Astrocyte (in vitro differentiated cells and primary cell): ENCODE data around the gene CLIP2. TPM values are rescaled to one million over a fixed set of nuclear protein-coding genes. Genes with fewer than 3 reads are reported as not detected.

ENCODE experiments used
- DNase-seq: peaks from one replicate; pipeline ENCODE4 v3.0.0-alpha.2; 2010; ENCODE audit warnings: low read depth
- FAIRE-seq: peaks from 2 replicates; lab custom pipeline; 2011; peaks lifted over from hg19 to GRCh38; lab: Jason Lieb, UNC
- H2AFZ ChIP-seq: 2 replicates; pipeline ENCODE4 v1.6.0; 2012; ENCODE audit warnings: low read depth, low read length, inconsistent platforms
- H3K27ac ChIP-seq: 2 replicates; pipeline ENCODE4 v1.5.1; 2011; ENCODE audit warnings: low read depth, low read length, inconsistent platforms
- H3K27me3 ChIP-seq: 2 replicates; pipeline ENCODE4 v1.6.0; 2011; ENCODE audit warnings: low read length, inconsistent platforms; ENCODE audit not compliant: insufficient read depth
- H3K36me3 ChIP-seq: 2 replicates; pipeline ENCODE4 v1.5.1; 2011; ENCODE audit warnings: low read length, inconsistent platforms; ENCODE audit not compliant: insufficient read depth
- H3K4me1 ChIP-seq: 2 replicates; pipeline ENCODE4 v1.5.1; 2011; ENCODE audit warnings: low read length, inconsistent platforms; ENCODE audit not compliant: insufficient read depth
- H3K4me2 ChIP-seq: 2 replicates; pipeline ENCODE4 v1.6.0; 2012; ENCODE audit warnings: low read length, inconsistent platforms
- H3K4me3 ChIP-seq: 2 replicates; pipeline ENCODE4 v1.5.1; 2011; ENCODE audit warnings: low read depth, mild to moderate bottlenecking, low read length, inconsistent platforms; ENCODE audit not compliant: insufficient read depth
- H3K79me2 ChIP-seq: 2 replicates; pipeline ENCODE4 v1.6.0; 2012; ENCODE audit warnings: mild to moderate bottlenecking, low read length, inconsistent platforms; ENCODE audit not compliant: insufficient read depth
- H3K9ac ChIP-seq: 2 replicates; pipeline ENCODE4 v1.6.0; 2012; ENCODE audit warnings: mild to moderate bottlenecking, low read length, inconsistent platforms
- H3K9me3 ChIP-seq: 2 replicates; pipeline ENCODE4 v1.5.1; 2012; ENCODE audit warnings: low read depth, mild to moderate bottlenecking, low read length, inconsistent platforms; ENCODE audit not compliant: insufficient read depth
- H4K20me1 ChIP-seq: 2 replicates; pipeline ENCODE4 v1.6.0; 2012; ENCODE audit warnings: low read length, inconsistent platforms; ENCODE audit not compliant: insufficient read depth
- H3K27ac Mint-ChIP-seq: one replicate; pipeline ENCODE4 v1.8.0; 2021; ENCODE audit warnings: mild to moderate bottlenecking, mixed read lengths; ENCODE audit not compliant: unreplicated experiment
- H3K27me3 Mint-ChIP-seq: one replicate; pipeline ENCODE4 v1.8.0; 2021; ENCODE audit warnings: low read depth, mixed read lengths; ENCODE audit not compliant: unreplicated experiment
- H3K36me3 Mint-ChIP-seq: one replicate; pipeline ENCODE4 v1.8.0; 2021; ENCODE audit warnings: low read depth, mixed read lengths; ENCODE audit not compliant: unreplicated experiment
- H3K4me1 Mint-ChIP-seq: one replicate; pipeline ENCODE4 v1.8.0; 2021; ENCODE audit warnings: low read depth, mixed read lengths; ENCODE audit not compliant: unreplicated experiment
- H3K4me3 Mint-ChIP-seq: one replicate; pipeline ENCODE4 v1.8.0; 2021; ENCODE audit warnings: mild to moderate bottlenecking, moderate library complexity, mixed read lengths; ENCODE audit not compliant: unreplicated experiment
- H3K9me3 Mint-ChIP-seq: one replicate; pipeline ENCODE4 v1.8.0; 2021; ENCODE audit warnings: mild to moderate bottlenecking, mixed read lengths; ENCODE audit not compliant: unreplicated experiment
- CTCF ChIP-seq: IDR thresholded peaks from 2 replicates; pipeline ENCODE4 v1.5.1; 2011; ENCODE audit warnings: low read depth, mild to moderate bottlenecking, inconsistent platforms, low read length, moderate library complexity; ENCODE audit not compliant: insufficient read depth
- EZH2 ChIP-seq: IDR thresholded peaks from 2 replicates; pipeline ENCODE4 v1.6.1; 2012; ENCODE audit warnings: mild to moderate bottlenecking, low read length, inconsistent platforms; ENCODE audit not compliant: insufficient read depth
- total RNA-seq: library from RNA; stranded (reverse); gene quantifications from 2 replicates; pipeline ENCODE4 v1.2.1, GENCODE V29; 2021

The CLIP2 gene
- total RNA-seq, 1 donor from 2014 or later: 31.4 TPM

- peak overlapping the region; percentile 85 for H3K27ac Mint-ChIP-seq
- peaks cover 12% of the 10 kb centered on the region for H3K4me1 Mint-ChIP-seq
- Histone ChIP-seq H3K9ac (peak overlapping the region; percentile 72), H3K36me3 (peaks cover 7% of the 10 kb centered on the region), H3K4me2 (peak overlapping the region; percentile 73), H3K27me3 (no peaks in the 10 kb centered on the region), H4K20me1 (peaks cover 26% of the 10 kb centered on the region), H3K9me3 (peaks cover 8% of the 10 kb centered on the region), H3K79me2 (peaks cover 3% of the 10 kb centered on the region), H2AFZ (peak overlapping the region; percentile 51), H3K4me3 (no peak overlapping the region), H3K27ac (peak overlapping the region; percentile 89), H3K4me1 (peaks cover 6% of the 10 kb centered on the region)
- peaks cover 3% of the 10 kb centered on the region for H3K9me3 Mint-ChIP-seq
- no peaks in the 10 kb centered on the region for H3K27me3 Mint-ChIP-seq
- DNase-seq (peak; percentile 77), FAIRE-seq (no peak)
- peaks cover 27% of the 10 kb centered on the region for H3K36me3 Mint-ChIP-seq
- TF ChIP-seq CTCF (no peak), EZH2 (no peak)
- H3K4me3 Mint-ChIP-seq: no peak overlapping the region
Measured at GRCh38 chr7:74355091-74355490, 65.9 kb downstream of the CLIP2 start.

- H3K9me3 ChIP-seq: peaks cover 8% of the 10 kb centered on the region
- peaks cover 6% of the 10 kb centered on the region for H3K4me1 ChIP-seq
- H2AFZ ChIP-seq: no peak overlapping the region
- Mint-ChIP-seq H3K36me3 (peaks cover 26% of the 10 kb centered on the region), H3K4me3 (no peak overlapping the region), H3K4me1 (peaks cover 12% of the 10 kb centered on the region), H3K27ac (peak overlapping the region; percentile 12), H3K27me3 (no peaks in the 10 kb centered on the region), H3K9me3 (peaks cover 3% of the 10 kb centered on the region)
- H3K36me3 ChIP-seq: peaks cover 9% of the 10 kb centered on the region
- FAIRE-seq (no peak), DNase-seq (no peak)
- no peak overlapping the region for H3K27ac ChIP-seq
- no peak overlapping the region for H3K9ac ChIP-seq
- no peaks in the 10 kb centered on the region for H3K27me3 ChIP-seq
- H3K4me3 ChIP-seq: no peak overlapping the region
- TF ChIP-seq EZH2: no peak
- TF ChIP-seq CTCF: no peak
- H3K79me2 ChIP-seq: peaks cover 3% of the 10 kb centered on the region
- H4K20me1 ChIP-seq: peaks cover 20% of the 10 kb centered on the region
- no peak overlapping the region for H3K4me2 ChIP-seq
Measured at GRCh38 chr7:74356589-74357315, 67.5 kb downstream of the CLIP2 start.

GRCh38 chr7:74360008-74360407 is 70.8 kb downstream of the CLIP2 start:
- Histone ChIP-seq H2AFZ (no peak overlapping the region), H3K4me3 (no peak overlapping the region), H3K9me3 (peaks cover 6% of the 10 kb centered on the region), H3K79me2 (no peaks in the 10 kb centered on the region), H3K4me2 (no peak overlapping the region), H3K9ac (no peak overlapping the region), H3K36me3 (peaks cover 9% of the 10 kb centered on the region), H4K20me1 (peaks cover 17% of the 10 kb centered on the region), H3K27ac (no peak overlapping the region), H3K27me3 (no peaks in the 10 kb centered on the region), H3K4me1 (peaks cover 2% of the 10 kb centered on the region)
- Mint-ChIP-seq H3K9me3 (peaks cover 1% of the 10 kb centered on the region), H3K4me1 (peaks cover 8% of the 10 kb centered on the region), H3K27ac (no peak overlapping the region), H3K4me3 (no peak overlapping the region), H3K27me3 (no peaks in the 10 kb centered on the region), H3K36me3 (peaks cover 20% of the 10 kb centered on the region)
- FAIRE-seq (no peak), DNase-seq (no peak)
- TF ChIP-seq CTCF (no peak), EZH2 (no peak)
